HEK293 (cell line): Measurements from ENCODE around the gene ANKRD45.

ENCODE experiments used
- CTCF ChIP-seq: fragments of 450-650 bp; formaldehyde crosslinking; IDR thresholded peaks from 2 replicates; pipeline ENCODE4 v1.5.1; 2016; ENCODE audit warnings: missing biosample characterization, missing genetic modification characterization
- SETDB1 ChIP-seq: IDR thresholded peaks from one replicate; pipeline ENCODE4 v1.6.1; 2017; ENCODE audit warnings: mild to moderate bottlenecking, low read length, moderate library complexity, mixed read lengths; ENCODE audit not compliant: insufficient read length
- ZNF274 ChIP-seq, 2 experiments: fragments of 200-500 bp in 1 of 2; fragments of 450-650 bp in 1 of 2; sonication (Bioruptor generic) in 1 of 2; formaldehyde crosslinking in 1 of 2; IDR thresholded peaks; 2 replicates each; pipeline versions ENCODE4 v1.5.1 to v1.6.1; 2014 to 2016; ENCODE audit warnings: borderline replicate concordance in 1 of 2, inconsistent platforms in 1 of 2, low read length in 1 of 2, missing biosample characterization in 1 of 2, missing genetic modification characterization in 1 of 2

GRCh38 chr1:173717238-173717637 is 47.6 kb upstream of the ANKRD45 start:
- no peak for TF ChIP-seq CTCF (tag by site-specific recombination)
- TF ChIP-seq ZNF274 (IDR thresholded peaks at IDR 0.05; ENCODE audit: low read length) = no peak
- no peak for TF ChIP-seq ZNF274 (tag by site-specific recombination; IDR thresholded peaks at IDR 0.05; ENCODE audit: borderline replicate concordance)
- TF ChIP-seq SETDB1 = no peak
